K562 (cell line): ENCODE results near the gene ALG6.

ENCODE experiments used
- BACH1 ChIP-seq: fragments of 200-800 bp; sonication (Bioruptor generic); IDR thresholded peaks from 2 replicates; pipeline ENCODE4 v1.6.1; 2016; ENCODE audit warnings: missing genetic modification characterization, missing compliant biosample characterization
- CTCF ChIP-seq, 3 experiments: IDR thresholded peaks in 2 of 3; conservative IDR thresholded peaks in 1 of 3; 2 replicates each; pipeline ENCODE4 v1.5.1; 2011 to 2012; ENCODE audit warnings: low read length in 3 of 3, mild to moderate bottlenecking in 3 of 3, control low read depth in 2 of 3, improper control_type of control experiment in 1 of 3, inconsistent platforms in 1 of 3, low read depth in 1 of 3, mixed read lengths in 1 of 3, moderate library complexity in 1 of 3; ENCODE audit not compliant: insufficient read depth in 2 of 3
- EP300 ChIP-seq: IDR thresholded peaks from 2 replicates; pipeline ENCODE4 v1.6.1; 2012; ENCODE audit warnings: low read length, improper control_type of control experiment
- FOXK2 ChIP-seq, 2 experiments: fragments of 450-650 bp; IDR thresholded peaks in 1 of 2; conservative IDR thresholded peaks in 1 of 2; 2 replicates each; pipeline ENCODE4 v1.6.1; 2016; ENCODE audit warnings: low read depth in 2 of 2, mild to moderate bottlenecking in 1 of 2
- GTF2F1 ChIP-seq: IDR thresholded peaks from 2 replicates; pipeline ENCODE4 v1.6.1; 2011; ENCODE audit warnings: low read depth, low read length, improper control_type of control experiment
- NFRKB ChIP-seq: fragments of 450-650 bp; IDR thresholded peaks from 2 replicates; pipeline ENCODE4 v1.6.1; 2016; ENCODE audit warnings: low read depth
- RFX5 ChIP-seq: IDR thresholded peaks from 2 replicates; pipeline ENCODE4 v1.6.1; 2011; ENCODE audit warnings: low read depth, mild to moderate bottlenecking, improper control_type of control experiment, low read length
- SMARCC2 ChIP-seq: fragments of 450-650 bp; IDR thresholded peaks from 2 replicates; pipeline ENCODE4 v1.6.1; 2017; ENCODE audit warnings: antibody characterized with exemption, moderate library complexity, mild to moderate bottlenecking, low read depth
- ZKSCAN3 ChIP-seq: fragments of 250-450 bp; sonication (Bioruptor Pico); IDR thresholded peaks from 2 replicates; pipeline ENCODE4 v1.4.0; 2020
- ZNF24 ChIP-seq: fragments of 450-650 bp; IDR thresholded peaks from 2 replicates; pipeline ENCODE4 v1.6.1; 2016

- TF ChIP-seq NFRKB (no peak), CTCF (IDR thresholded peaks at IDR 0.05 in 2 of 3, conservative IDR thresholded peaks at IDR 0.05 in 1 of 3; ENCODE audit: insufficient read depth in 2 of 3, low read depth in 1 of 3, low read length in 3 of 3) (no peak), RFX5 (no peak), EP300 (no peak), GTF2F1 (no peak), SMARCC2 (no peak), BACH1 (no peak), ZKSCAN3 (CRISPR knock-in tag) (no peak), FOXK2 (conservative IDR thresholded peaks at IDR 0.05 in 1 of 2, IDR thresholded peaks at IDR 0.05 in 1 of 2; ENCODE audit: low read depth in 2 of 2) (no peak), ZNF24 (no peak)
Measured at GRCh38 chr1:63350320-63350719, 17.1 kb upstream of the ALG6 start.
